GM12892 (cell line): ENCODE measurements around the gene ACOT13.

Experiments used
- POLR2A ChIP-seq: IDR thresholded peaks from 2 replicates; pipeline ENCODE4 v1.6.1; 2011; ENCODE audit warnings: low read depth, low read length, control low read depth
- POLR2AphosphoS5 ChIP-seq: IDR thresholded peaks from 2 replicates; pipeline ENCODE4 v1.6.1; 2011; ENCODE audit warnings: low read depth, low read length, control low read depth
- TAF1 ChIP-seq: IDR thresholded peaks from 2 replicates; pipeline ENCODE4 v1.6.1; 2011; ENCODE audit warnings: low read depth, mild to moderate bottlenecking, control low read depth, low read length, borderline replicate concordance

DNA sequence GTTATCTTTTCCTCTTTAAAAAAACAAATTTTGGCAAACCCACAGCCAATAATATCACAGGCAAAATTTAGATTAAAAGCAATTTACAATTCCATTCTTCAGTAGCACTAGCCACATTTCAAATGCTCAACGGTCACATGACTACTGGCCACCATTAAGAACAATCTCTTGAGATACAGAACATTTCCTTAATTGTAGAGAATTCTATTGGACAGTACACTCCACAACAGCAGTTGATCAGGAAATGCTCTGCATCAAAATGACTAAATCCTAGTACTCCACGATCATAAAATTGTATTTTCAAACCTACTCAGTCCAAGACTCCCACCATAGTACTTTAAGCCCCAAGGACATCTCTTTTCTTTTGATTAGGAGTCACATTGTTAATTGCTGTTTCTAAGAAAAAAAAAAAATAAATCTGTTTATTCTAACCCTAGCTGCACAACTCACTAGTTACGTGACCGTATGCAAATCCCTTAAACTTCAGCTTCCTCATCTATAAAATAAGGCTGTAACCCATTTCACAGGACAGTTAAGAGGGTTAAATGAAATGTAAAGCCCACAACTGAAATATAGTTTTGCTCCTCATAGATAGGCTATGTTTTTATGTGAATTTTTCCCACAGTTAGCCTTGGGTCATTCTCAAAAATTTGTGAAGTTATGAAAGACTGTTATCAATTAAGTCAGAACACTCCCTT is 42.3 kb downstream of the ACOT13 start:
- TF ChIP-seq POLR2A = no peak
- TF ChIP-seq POLR2AphosphoS5 = no peak; the same call in 1 of the 2 replicates
- no peak for TF ChIP-seq TAF1
